ENCODE results near the gene VPS16.

GRCh38 chr20:2806351-2806701, 34.2 kb upstream of the VPS16 start:
- TF ChIP-seq CTCF (IDR thresholded peaks at IDR 0.05): no peak
- no peak for TF ChIP-seq ZFX (IDR thresholded peaks at IDR 0.05; ENCODE audit: borderline replicate concordance)
